Activated B cell treated with CpG ODN at 0.5 μM for 24 hours (primary cell): ENCODE results near the gene CLCF1. TPM values are rescaled to one million over a fixed set of nuclear protein-coding genes. Genes with fewer than 3 reads are reported as not detected.

ENCODE experiments used
- ATAC-seq: fragments of 200-7000 bp; cut with Tn5 transposase; one replicate; pipeline ENCODE4 v1.10.0; 2021; ENCODE audit warnings: low read depth, mild to moderate bottlenecking, moderate library complexity
- CTCF ChIA-PET: fragments of 350-600 bp; sonication (Branson Sonifier 250); formaldehyde crosslinking; loops from one replicate; lab custom pipeline; 2021; ENCODE audit warnings: antibody characterized with exemption; lab: Charles Lee
- POLR2A ChIA-PET: fragments of 350-600 bp; sonication (Branson Sonifier 250); formaldehyde crosslinking; loops from one replicate; lab custom pipeline; 2021; ENCODE audit warnings: antibody characterized with exemption; lab: Charles Lee
- DNase-seq: peaks from one replicate; pipeline ENCODE4 v3.0.0; 2022
- H3K27ac Mint-ChIP-seq: one replicate; pipeline ENCODE4 v1.8.0; 2020; ENCODE audit warnings: mixed read lengths
- H3K27me3 Mint-ChIP-seq: one replicate; pipeline ENCODE4 v1.8.0; 2021; ENCODE audit warnings: mixed read lengths
- H3K36me3 Mint-ChIP-seq: one replicate; pipeline ENCODE4 v1.8.0; 2021; ENCODE audit warnings: low read depth, mixed read lengths
- H3K4me1 Mint-ChIP-seq: one replicate; pipeline ENCODE4 v1.8.0; 2021; ENCODE audit warnings: mixed read lengths
- H3K4me3 Mint-ChIP-seq: one replicate; pipeline ENCODE4 v1.8.0; 2020; ENCODE audit warnings: mild to moderate bottlenecking, mixed read lengths
- H3K9me3 Mint-ChIP-seq: one replicate; pipeline ENCODE4 v1.8.0; 2020; ENCODE audit warnings: mixed read lengths
- intact Hi-C: fragments of 100-400 bp; cut with micrococcal nuclease; formaldehyde crosslinking; loops from one replicate; pipeline ENCODE4 v1.15.1; 2024
- total RNA-seq: library from RNA; stranded (reverse); gene quantifications from 2 replicates; pipeline ENCODE4 v1.2.3, GENCODE V29; 2022
- TF ChIP-seq, protein P1 (sequence below): fragments of 200-600 bp; IDR thresholded peaks from one replicate; pipeline ENCODE4 v1.8.0; 2022; ENCODE audit warnings: antibody characterized with exemption, mild to moderate bottlenecking

The CLCF1 gene
- total RNA-seq, 1 donor from 2014 or later: 30.7 TPM

DNA sequence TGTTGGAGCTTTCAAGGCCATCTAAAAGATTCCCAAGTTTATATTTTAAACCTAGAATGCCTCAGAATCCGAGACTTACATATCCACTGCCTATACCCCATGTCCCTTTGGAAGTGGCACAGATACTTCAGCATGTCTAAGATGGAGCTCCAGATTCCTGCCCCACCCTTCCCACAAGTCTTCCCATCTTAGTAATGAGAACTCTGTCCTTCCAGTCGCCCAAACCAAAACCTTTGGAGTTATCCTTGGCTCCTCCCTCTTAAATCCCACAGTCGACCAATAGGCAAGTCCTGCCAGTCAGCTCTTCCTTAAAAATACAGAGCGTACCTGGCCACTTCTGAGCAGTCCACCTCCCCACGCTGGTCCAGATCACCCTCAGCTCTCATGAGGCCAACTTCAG, 24.4 kb downstream of the CLCF1 start:
- Mint-ChIP-seq H3K27ac (peak overlapping the region; percentile 89), H3K9me3 (no peaks in the 10 kb centered on the region), H3K4me1 (peaks cover 81% of the 10 kb centered on the region), H3K36me3 (peaks cover 13% of the 10 kb centered on the region), H3K4me3 (no peak overlapping the region), H3K27me3 (no peaks in the 10 kb centered on the region)
- CTCF ChIA-PET: interaction anchor here (1.1 to 10.1 kb wide), 4 partner anchors 8 to 87 kb away, joined by 3 to 735 read pairs (median 8); partner anchors contain the start of gene CLCF1
- ATAC-seq (no peak), DNase-seq (no peak)
- TF ChIP-seq, protein P1, sequence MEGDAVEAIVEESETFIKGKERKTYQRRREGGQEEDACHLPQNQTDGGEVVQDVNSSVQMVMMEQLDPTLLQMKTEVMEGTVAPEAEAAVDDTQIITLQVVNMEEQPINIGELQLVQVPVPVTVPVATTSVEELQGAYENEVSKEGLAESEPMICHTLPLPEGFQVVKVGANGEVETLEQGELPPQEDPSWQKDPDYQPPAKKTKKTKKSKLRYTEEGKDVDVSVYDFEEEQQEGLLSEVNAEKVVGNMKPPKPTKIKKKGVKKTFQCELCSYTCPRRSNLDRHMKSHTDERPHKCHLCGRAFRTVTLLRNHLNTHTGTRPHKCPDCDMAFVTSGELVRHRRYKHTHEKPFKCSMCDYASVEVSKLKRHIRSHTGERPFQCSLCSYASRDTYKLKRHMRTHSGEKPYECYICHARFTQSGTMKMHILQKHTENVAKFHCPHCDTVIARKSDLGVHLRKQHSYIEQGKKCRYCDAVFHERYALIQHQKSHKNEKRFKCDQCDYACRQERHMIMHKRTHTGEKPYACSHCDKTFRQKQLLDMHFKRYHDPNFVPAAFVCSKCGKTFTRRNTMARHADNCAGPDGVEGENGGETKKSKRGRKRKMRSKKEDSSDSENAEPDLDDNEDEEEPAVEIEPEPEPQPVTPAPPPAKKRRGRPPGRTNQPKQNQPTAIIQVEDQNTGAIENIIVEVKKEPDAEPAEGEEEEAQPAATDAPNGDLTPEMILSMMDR: no peak
- POLR2A ChIA-PET: interaction anchor here (1.0 to 26.3 kb wide), 5 partner anchors 13 to 87 kb away, joined by 3 to 1307 read pairs (median 4); partner anchors contain the start of genes ANKRD13D, CLCF1 and PPP1CA
- intact Hi-C loops: no loop called here

DNA sequence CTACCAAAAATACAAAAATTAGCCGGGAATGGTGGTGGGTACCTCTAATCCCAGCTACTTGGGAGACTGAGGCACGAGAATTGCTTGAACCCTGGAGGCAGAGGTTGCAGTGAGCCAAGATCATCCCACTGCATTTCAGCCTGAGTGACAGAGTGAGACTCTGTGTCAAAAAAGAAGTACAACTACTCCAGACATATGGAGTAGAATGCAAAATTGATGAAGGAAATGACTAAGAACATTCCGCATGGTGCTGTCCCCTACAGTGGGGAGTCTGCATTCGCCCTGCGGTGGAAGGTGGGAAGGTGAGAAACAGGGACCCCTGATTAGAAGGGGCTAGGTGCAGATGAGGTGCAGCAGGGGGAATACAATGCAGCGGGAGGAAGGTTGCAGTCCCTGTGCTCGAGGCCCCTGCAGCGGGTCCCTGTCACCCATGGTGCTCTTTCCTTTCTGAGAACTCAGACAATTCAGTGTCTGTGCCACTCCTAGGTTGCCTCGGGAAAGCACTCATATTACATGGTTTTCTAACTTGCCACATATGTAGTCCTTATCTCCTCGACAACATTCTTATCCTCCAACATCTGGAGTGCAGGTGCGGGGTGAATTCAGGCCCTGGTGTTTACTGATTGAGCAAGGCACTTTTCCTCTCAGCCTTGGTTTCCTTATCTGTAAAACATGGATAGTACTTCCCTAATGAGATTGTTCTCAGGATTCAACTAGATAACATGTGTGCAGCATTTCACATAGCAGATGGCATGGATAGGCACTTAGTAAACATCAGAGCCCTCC, 25.2 kb downstream of the CLCF1 start:
- ChIA-PET POLR2A (interaction anchor here (0.8 to 26.3 kb wide), 4 partner anchors 29 to 80 kb away, joined by 3 to 1307 read pairs (median 42); partner anchors contain the start of genes CLCF1 and GRK2), CTCF (interaction anchor here (0.7 to 10.1 kb wide), 6 partner anchors 7 to 252 kb away, joined by 3 to 735 read pairs (median 44); partner anchors contain the start of genes CLCF1 and POLD4)
- H3K27ac Mint-ChIP-seq: peak overlapping the region; percentile 89
- DNase-seq: no peak
- peaks cover 79% of the 10 kb centered on the region for H3K4me1 Mint-ChIP-seq
- TF ChIP-seq, protein P1: no peak
- no peak overlapping the region for H3K4me3 Mint-ChIP-seq
- H3K27me3 Mint-ChIP-seq: no peaks in the 10 kb centered on the region
- H3K36me3 Mint-ChIP-seq: peaks cover 10% of the 10 kb centered on the region
- no peak for ATAC-seq
- intact Hi-C loops: no loop called here
- no peaks in the 10 kb centered on the region for H3K9me3 Mint-ChIP-seq

DNA sequence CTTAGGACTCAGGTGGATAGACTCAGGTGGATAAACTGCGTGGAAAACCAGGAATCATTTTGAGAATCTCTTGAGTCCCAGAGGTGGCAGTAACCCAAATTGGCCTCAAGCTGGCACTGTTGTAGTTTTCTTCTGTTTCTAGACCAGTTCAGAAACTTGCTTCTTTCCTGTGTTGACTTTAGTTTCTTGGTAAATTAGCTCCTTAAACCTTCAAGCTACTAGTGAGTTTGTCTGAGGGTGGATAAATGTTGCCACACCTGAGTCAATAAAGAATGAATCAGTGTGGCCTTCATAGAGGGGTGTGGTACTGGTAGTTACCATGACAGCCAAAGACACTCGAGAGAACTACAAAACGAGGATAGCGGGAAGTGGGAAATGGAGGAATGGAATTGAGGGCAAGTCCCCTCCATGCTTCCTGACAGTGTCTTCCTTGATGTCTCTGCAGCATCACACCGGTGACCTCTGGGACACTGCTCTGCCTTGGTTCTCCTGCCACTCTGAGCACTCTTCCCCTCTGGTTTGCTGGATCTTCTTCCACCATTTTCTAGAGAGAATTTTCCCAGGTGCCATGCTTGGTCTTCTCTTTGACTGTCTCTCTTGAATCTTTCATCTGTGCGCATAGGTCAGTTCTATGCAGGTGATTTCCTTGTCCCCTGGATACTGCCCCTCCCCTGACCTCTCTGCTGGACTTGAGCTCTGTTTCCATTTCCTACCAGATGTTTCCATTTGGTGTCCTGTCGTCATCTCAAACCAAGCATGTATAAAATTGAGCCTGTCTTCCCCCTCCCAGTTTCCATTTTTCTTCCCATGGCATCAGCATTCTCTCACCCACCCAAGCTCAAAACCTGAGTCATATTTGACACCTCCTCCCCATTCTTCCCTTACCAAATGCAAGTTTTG, 27.2 kb downstream of the CLCF1 start:
- Mint-ChIP-seq H3K4me3 (no peak overlapping the region), H3K36me3 (no peaks in the 10 kb centered on the region), H3K27me3 (no peaks in the 10 kb centered on the region), H3K4me1 (peaks cover 71% of the 10 kb centered on the region), H3K27ac (peak overlapping the region; percentile 88), H3K9me3 (no peaks in the 10 kb centered on the region)
- ChIA-PET POLR2A (interaction anchor here (0.6 to 4.9 kb wide), 20 partner anchors 8 to 257 kb away, joined by 3 to 65 read pairs (median 4); partner anchors contain the start of genes ANKRD13D, CLCF1, GRK2 and POLD4), CTCF (interaction anchor here (0.6 to 7.4 kb wide), 20 partner anchors 9 to 514 kb away, joined by 3 to 200 read pairs (median 5); partner anchors contain the start of genes CLCF1, GRK2, POLD4 and RAD9A)
- TF ChIP-seq, protein P1: no peak
- DNase-seq (no peak), ATAC-seq (peak; percentile 46)
- intact Hi-C loops: loop anchor here (1.0 kb wide), 1 partner anchor 36 kb away; no protein-coding TSS in a partner anchor

DNA sequence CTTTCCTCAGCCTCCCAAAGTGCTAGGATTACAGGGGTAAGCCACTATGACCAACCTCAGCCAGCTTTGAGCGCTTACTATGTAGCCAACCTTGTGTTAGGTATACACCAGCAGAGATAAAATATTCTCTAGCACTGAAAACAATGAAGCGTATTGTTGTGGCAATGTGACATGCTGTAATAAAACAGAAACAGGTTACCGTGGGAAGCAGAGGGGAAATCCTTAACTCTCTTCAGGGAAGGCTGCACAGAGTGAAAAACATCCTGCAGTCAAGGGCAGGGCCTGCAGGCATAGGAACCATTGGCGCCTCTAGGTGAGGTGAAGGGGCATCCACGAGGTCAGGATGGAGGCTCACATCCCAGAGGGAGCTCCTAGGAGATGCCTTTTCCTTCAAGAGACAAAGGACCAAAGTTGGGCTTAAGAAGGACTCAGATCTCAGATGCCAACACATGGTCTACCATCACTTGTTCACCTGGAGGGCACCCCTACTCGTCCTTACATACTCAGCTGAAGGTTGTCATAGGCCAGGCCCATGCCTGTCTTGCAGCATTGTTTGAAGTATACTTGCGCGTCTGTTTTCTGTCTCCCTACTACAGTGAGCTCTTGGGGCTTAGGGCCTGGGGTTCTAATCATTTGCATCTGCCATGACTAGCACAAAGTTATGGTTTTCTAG, 28.0 kb downstream of the CLCF1 start:
- ChIA-PET CTCF (interaction anchor here (0.6 to 7.4 kb wide), 19 partner anchors 10 to 514 kb away, joined by 3 to 200 read pairs (median 5); partner anchors contain the start of genes CLCF1, GRK2, POLD4 and RAD9A), POLR2A (interaction anchor here (0.6 to 4.9 kb wide), 23 partner anchors 9 to 106 kb away, joined by 3 to 65 read pairs (median 5); partner anchors contain the start of genes CLCF1, GRK2, POLD4 and PPP1CA)
- peak overlapping the region; percentile 11 for H3K4me3 Mint-ChIP-seq
- H3K27ac Mint-ChIP-seq: peak overlapping the region; percentile 88
- H3K9me3 Mint-ChIP-seq: no peaks in the 10 kb centered on the region
- H3K4me1 Mint-ChIP-seq: peaks cover 63% of the 10 kb centered on the region
- DNase-seq (no peak), ATAC-seq (peak; percentile 37)
- H3K27me3 Mint-ChIP-seq: no peaks in the 10 kb centered on the region
- intact Hi-C loops: no loop called here
- TF ChIP-seq, protein P1: no peak
- H3K36me3 Mint-ChIP-seq: no peaks in the 10 kb centered on the region
